ENCODE measurements around the gene ZEB2.

GRCh38 chr2:144504218-144504641 lies 15.7 kb downstream of the ZEB2 start:
- TF ChIP-seq ELF4 (CRISPR knock-in tag; IDR thresholded peaks at IDR 0.05; ENCODE audit: borderline replicate concordance) (no peak), ZNF484 (CRISPR knock-in tag; IDR thresholded peaks at IDR 0.05; ENCODE audit: borderline replicate concordance, low read depth) (no peak), ZNF550 (CRISPR knock-in tag; IDR thresholded peaks at IDR 0.05; ENCODE audit: borderline replicate concordance) (no peak), RFX5 (IDR thresholded peaks at IDR 0.05; ENCODE audit: low read depth, low read length) (no peak), SOX5 (CRISPR knock-in tag; IDR thresholded peaks at IDR 0.05; ENCODE audit: borderline replicate concordance) (no peak), YY1 (IDR thresholded peaks at IDR 0.05; ENCODE audit: insufficient read depth, insufficient replicate concordance, low read depth, low read length) (no peak), ZNF704 (CRISPR knock-in tag; IDR thresholded peaks at IDR 0.05; ENCODE audit: borderline replicate concordance) (no peak), ZNF276 (CRISPR knock-in tag; IDR thresholded peaks at IDR 0.05; ENCODE audit: low read depth) (no peak), CEBPB (IDR thresholded peaks at IDR 0.05; ENCODE audit: borderline replicate concordance, low read depth, low read length) (no peak), ZNF660 (CRISPR knock-in tag; IDR thresholded peaks at IDR 0.05; ENCODE audit: borderline replicate concordance, low read depth) (no peak), POLR2AphosphoS5 (IDR thresholded peaks at IDR 0.05; ENCODE audit: low read depth, low read length) (no peak)

Measured in HepG2 (cell line).